GM12878 (cell line): ENCODE measurements around the gene SPAG16. TPM values are rescaled to one million over a fixed set of nuclear protein-coding genes. Genes with fewer than 3 reads are reported as not detected.

Experiments used
- BHLHE40 ChIP-seq, 2 experiments: fragments of 450-650 bp in 1 of 2; IDR thresholded peaks; 2 replicates each; pipeline ENCODE4 v1.6.1; 2011 to 2017; ENCODE audit warnings: low read depth in 2 of 2, borderline replicate concordance in 1 of 2, improper control_type of control experiment in 1 of 2, low read length in 1 of 2, mild to moderate bottlenecking in 1 of 2
- MYC ChIP-seq: IDR thresholded peaks from 2 replicates; pipeline ENCODE4 v1.6.1; 2011; ENCODE audit warnings: mild to moderate bottlenecking, low read length, moderate library complexity, inconsistent platforms; ENCODE audit not compliant: insufficient read depth, insufficient replicate concordance, insufficient read length, severe bottlenecking
- POLR2AphosphoS5 ChIP-seq: IDR thresholded peaks from 2 replicates; pipeline ENCODE4 v1.6.1; 2011; ENCODE audit warnings: mild to moderate bottlenecking, low read length, inconsistent platforms
- TAF1 ChIP-seq: IDR thresholded peaks from 2 replicates; pipeline ENCODE4 v1.6.1; 2011; ENCODE audit warnings: mild to moderate bottlenecking, low read depth, low read length, borderline replicate concordance
- polyA plus RNA-seq, 11 experiments: library from polyadenylated mRNA; depleted of rRNA in 4 of 11; unstranded in 6 of 11; stranded (reverse) in 5 of 11; fragments of >200 nt; fragmentation: Nextera tagmentation in 4 of 11; fragmentation: Illumina TruSeq in 1 of 11; extraction: Ambion mirVana in 4 of 11; extraction: Trizol in 1 of 11; gene quantifications; 1 replicate in 1 of 11; 2 replicates in 10 of 11; pipeline versions ENCODE4 v1.2.1 to v1.2.3, GENCODE V29; 2011 to 2016; ENCODE audit warnings: inconsistent platforms in 2 of 11, missing spikeins in 2 of 11, low read depth in 1 of 11
- total RNA-seq, 4 experiments: library from RNA; depleted of rRNA in 3 of 4; stranded (reverse); fragments of >200 nt in 3 of 4; fragmentation: Illumina TruSeq in 1 of 4; extraction: Trizol in 1 of 4; gene quantifications; 2 replicates each; pipeline versions ENCODE4 v1.2.1 to v1.2.3, GENCODE V29; 2013 to 2021
- TF ChIP-seq, protein P1 (sequence below): IDR thresholded peaks from 2 replicates; pipeline ENCODE4 v1.6.1; 2012; ENCODE audit warnings: improper control_type of control experiment, low read depth, low read length; ENCODE audit not compliant: insufficient replicate concordance
- TF ChIP-seq, protein P2 (sequence below): fragments of 450-650 bp; IDR thresholded peaks from 2 replicates; pipeline ENCODE4 v1.6.1; 2017; ENCODE audit warnings: mild to moderate bottlenecking, low read depth, inconsistent platforms; ENCODE audit not compliant: poor library complexity, severe bottlenecking

The SPAG16 gene
- total and polyA plus RNA-seq, 10 of the 15 experiments (the other 5 are each of a cell fraction or from before 2014, with no cell fraction given): 6.0 to 25.0 (median 15.2) TPM

DNA sequence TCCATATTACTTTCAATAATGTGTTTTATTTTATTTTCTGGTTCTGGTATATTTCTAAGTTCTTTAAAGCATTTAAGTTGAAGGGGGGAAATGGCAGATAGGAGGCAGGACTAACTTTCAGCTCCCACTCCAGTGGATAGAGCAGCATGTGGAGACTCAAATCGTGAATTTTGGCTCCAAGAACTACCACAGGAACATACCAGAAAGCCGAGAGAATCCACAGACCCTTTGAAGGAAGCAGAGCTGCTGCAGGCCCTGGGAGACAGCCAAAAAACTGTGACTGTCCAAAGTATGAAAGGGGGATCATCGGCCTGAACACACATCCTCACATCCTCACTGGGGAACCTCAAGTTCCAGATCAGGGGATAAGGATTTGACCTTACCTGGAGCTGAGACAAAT, 919.0 kb downstream of the SPAG16 start (continued):
- TF ChIP-seq, protein P1, sequence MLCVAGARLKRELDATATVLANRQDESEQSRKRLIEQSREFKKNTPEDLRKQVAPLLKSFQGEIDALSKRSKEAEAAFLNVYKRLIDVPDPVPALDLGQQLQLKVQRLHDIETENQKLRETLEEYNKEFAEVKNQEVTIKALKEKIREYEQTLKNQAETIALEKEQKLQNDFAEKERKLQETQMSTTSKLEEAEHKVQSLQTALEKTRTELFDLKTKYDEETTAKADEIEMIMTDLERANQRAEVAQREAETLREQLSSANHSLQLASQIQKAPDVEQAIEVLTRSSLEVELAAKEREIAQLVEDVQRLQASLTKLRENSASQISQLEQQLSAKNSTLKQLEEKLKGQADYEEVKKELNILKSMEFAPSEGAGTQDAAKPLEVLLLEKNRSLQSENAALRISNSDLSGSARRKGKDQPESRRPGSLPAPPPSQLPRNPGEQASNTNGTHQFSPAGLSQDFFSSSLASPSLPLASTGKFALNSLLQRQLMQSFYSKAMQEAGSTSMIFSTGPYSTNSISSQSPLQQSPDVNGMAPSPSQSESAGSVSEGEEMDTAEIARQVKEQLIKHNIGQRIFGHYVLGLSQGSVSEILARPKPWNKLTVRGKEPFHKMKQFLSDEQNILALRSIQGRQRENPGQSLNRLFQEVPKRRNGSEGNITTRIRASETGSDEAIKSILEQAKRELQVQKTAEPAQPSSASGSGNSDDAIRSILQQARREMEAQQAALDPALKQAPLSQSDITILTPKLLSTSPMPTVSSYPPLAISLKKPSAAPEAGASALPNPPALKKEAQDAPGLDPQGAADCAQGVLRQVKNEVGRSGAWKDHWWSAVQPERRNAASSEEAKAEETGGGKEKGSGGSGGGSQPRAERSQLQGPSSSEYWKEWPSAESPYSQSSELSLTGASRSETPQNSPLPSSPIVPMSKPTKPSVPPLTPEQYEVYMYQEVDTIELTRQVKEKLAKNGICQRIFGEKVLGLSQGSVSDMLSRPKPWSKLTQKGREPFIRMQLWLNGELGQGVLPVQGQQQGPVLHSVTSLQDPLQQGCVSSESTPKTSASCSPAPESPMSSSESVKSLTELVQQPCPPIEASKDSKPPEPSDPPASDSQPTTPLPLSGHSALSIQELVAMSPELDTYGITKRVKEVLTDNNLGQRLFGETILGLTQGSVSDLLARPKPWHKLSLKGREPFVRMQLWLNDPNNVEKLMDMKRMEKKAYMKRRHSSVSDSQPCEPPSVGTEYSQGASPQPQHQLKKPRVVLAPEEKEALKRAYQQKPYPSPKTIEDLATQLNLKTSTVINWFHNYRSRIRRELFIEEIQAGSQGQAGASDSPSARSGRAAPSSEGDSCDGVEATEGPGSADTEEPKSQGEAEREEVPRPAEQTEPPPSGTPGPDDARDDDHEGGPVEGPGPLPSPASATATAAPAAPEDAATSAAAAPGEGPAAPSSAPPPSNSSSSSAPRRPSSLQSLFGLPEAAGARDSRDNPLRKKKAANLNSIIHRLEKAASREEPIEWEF: no peak
- TF ChIP-seq TAF1 (no peak), BHLHE40 (IDR thresholded peaks at IDR 0.05; ENCODE audit: borderline replicate concordance in 1 of 2, low read depth in 2 of 2, low read length in 1 of 2) (no peak), MYC (no peak), POLR2AphosphoS5 (no peak)
- TF ChIP-seq, protein P2, sequence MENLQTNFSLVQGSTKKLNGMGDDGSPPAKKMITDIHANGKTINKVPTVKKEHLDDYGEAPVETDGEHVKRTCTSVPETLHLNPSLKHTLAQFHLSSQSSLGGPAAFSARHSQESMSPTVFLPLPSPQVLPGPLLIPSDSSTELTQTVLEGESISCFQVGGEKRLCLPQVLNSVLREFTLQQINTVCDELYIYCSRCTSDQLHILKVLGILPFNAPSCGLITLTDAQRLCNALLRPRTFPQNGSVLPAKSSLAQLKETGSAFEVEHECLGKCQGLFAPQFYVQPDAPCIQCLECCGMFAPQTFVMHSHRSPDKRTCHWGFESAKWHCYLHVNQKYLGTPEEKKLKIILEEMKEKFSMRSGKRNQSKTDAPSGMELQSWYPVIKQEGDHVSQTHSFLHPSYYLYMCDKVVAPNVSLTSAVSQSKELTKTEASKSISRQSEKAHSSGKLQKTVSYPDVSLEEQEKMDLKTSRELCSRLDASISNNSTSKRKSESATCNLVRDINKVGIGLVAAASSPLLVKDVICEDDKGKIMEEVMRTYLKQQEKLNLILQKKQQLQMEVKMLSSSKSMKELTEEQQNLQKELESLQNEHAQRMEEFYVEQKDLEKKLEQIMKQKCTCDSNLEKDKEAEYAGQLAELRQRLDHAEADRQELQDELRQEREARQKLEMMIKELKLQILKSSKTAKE: no peak
- TF ChIP-seq, all 136 proteins: peak for 0
